HepG2 (cell line): ENCODE data around the gene MTMR1.

ENCODE experiments used
- PCBP2 ChIP-seq: fragments of 200-400 bp; formaldehyde crosslinking; optimal IDR thresholded peaks from 2 replicates; pipeline ENCODE3; 2018; ENCODE audit warnings: low read length, low read depth; ENCODE audit not compliant: poor library complexity, severe bottlenecking
- SP2 ChIP-seq: sonication (generic); formaldehyde crosslinking; IDR thresholded peaks from 2 replicates; pipeline ENCODE4 v1.5.1; 2020; ENCODE audit warnings: mild to moderate bottlenecking, missing genetic modification reagents
- YEATS2 ChIP-seq: sonication (generic); formaldehyde crosslinking; IDR thresholded peaks from 2 replicates; pipeline ENCODE4 v1.4.0; 2020; ENCODE audit warnings: missing genetic modification reagents, borderline replicate concordance
- ZFP36 ChIP-seq: fragments of 150-350 bp; IDR thresholded peaks from 2 replicates; pipeline ENCODE4 v1.6.1; 2018; ENCODE audit warnings: borderline replicate concordance, low read length, low read depth; ENCODE audit not compliant: partially characterized antibody

DNA sequence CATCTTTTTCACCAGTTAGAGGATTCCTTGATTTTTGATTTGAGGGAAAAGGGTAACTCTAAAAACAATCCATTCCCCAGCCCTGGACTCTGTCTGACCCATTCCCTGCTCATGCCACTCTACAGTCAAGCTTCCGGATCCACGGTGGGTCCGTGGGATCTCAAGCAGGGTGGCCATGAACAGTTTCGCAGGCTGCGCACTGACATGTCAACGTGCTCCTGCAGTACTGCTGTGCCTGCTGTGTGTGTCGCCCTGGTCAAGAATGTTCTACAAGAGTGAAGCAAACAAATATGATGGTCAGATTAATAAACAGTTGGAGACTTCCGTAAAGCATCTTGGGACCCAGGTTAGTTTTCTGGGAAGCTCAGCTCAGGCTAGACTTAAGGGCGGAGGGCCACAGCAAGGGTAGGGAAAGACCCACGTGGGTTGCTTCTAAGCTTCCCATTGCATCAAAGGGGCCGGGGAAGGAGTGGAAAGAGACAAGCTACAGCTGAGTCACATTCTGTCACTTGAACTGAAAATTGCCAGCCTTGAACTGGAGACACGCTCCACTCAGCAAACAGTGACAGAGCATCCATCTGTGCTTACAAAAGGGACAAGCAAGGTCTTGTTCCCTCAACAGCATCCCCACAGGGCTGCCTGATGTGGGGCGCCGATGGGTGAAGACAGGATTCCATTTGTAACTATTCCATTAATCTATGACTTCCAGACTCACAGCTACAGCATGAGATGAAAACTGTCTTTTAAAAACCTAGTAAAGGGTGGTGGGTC, 81.8 kb downstream of the MTMR1 start:
- TF ChIP-seq ZFP36 (no peak), SP2 (CRISPR knock-in tag) (no peak), YEATS2 (CRISPR knock-in tag) (no peak), PCBP2 (no peak)
